ENCODE data around the gene ZMAT3.
"Not testable (repeated sequence)": the region's sequence is repeated elsewhere in the genome, so short reads cannot be mapped to it uniquely, and the experiment has no call there.

Gene ZMAT3

DNA sequence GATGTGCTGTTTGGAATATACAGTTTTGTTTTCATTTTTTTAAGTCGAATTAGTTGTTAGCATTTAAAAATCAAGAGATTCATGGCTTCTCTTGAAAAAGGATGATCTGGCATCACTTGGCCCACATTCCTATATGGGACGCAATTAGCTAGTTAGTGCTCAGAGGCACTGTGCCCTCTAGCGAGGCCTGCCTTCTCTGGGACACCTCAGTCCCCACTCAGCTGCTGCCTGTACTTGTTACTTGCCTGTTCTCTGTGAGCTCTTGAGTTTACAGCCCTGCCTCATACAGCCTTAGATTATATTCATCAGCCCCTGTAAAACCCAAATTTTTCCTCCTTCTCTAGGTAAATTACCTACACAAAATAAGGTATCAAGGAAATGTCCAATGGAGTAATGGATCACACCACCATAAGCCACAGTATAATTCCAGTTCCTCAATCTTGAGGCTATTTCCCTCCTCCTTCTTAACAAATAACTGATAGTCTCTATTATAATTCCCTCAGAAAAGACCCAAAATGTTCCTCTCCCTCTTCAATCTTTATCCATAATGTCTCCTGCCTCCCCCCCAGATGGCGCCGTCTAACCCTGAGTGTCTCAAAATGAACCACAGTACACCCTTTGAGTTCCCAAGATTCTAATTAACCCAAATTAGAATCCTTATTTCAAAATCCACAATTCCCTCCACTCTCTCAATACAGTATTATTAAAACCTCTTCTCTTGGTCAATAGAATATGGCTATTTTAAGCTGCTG is 2.7 kb downstream of the ZMAT3 start:
- DNase-seq: no peak

DNA sequence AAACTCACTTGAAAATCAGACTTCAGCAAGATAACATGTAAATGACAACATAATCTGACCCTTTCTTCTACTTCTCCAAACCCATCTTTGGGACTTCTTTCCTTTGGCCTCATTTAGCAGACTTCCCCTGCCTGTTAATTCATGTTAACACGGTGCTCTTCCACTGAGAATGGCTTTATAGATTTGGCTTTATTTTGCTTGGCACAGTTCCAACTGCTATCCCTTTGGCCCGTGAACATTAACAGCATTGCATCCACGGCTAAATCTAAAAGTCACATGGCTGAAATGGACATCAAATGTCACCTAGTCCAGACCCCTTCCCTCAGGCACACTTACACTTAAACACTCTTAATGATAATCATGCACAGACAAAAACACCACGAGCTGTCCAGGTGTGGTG is 3.8 kb downstream of the ZMAT3 start:
- no peak for DNase-seq

DNA sequence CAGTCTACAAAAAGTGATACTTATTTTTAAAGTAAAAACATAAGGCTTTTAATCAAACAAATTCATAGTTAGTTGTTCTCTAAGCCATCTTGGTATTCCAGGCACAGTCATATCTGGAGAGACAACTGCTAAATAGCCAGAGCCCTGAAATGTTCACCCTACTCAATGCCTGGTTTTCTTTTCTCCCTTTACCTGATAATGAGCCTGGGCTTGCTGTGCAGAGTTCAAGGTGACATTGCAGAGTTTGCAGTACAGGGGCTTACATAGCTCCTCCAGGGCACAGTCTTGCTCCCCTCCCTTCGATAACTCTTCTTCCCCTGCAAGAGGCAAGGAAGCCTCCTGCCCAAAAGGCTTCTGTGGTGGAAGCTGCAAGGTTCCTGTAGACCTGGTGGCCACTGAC is 4.3 kb downstream of the ZMAT3 start:
- DNase-seq: no peak

DNA sequence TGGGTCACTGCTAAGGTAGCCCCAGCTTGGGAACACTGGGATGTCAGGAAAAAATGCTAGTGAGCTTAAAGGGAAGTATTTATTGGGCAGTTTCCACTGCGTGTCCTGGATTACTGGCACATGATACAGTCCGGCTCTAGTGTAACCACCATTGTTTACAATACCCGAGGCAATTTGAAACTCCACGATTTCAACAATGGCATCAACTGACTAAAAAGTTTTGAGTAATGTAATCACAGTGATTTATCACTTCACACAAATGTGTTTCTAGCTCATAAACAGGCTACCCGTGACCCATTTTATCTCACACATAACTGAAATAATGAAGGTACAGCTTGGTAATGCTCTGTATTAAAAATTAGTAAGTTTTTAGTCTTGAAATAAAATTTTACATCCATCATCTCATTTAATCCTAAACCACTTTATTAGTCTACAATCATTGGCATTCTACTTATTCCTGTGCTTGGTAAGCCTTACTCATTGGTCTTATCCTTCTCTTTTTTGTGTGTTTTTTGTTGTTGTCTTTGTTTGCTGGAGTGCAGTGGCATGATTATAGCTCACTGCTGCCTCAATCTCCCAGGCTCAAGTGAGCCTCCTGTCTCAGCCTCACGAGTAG is 7.6 kb downstream of the ZMAT3 start:
- DNase-seq: no peak

DNA sequence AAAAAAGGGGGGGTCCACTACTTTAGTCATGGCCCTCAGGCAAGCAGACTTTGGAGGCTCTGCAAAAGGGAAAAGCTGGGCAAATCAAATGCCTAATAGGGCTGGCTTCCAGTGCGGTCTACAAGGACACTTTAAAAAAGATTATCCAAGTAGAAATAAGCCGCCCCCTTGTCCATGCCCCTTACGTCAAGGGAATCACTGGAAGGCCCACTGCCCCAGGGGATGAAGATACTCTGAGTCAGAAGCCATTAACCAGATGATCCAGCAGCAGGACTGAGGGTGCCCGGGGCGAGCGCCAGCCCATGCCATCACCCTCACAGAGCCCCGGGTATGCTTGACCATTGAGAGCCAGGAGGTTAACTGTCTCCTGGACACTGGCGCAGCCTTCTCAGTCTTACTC is 15.3 kb downstream of the ZMAT3 start:
- DNase-seq: no peak

DNA sequence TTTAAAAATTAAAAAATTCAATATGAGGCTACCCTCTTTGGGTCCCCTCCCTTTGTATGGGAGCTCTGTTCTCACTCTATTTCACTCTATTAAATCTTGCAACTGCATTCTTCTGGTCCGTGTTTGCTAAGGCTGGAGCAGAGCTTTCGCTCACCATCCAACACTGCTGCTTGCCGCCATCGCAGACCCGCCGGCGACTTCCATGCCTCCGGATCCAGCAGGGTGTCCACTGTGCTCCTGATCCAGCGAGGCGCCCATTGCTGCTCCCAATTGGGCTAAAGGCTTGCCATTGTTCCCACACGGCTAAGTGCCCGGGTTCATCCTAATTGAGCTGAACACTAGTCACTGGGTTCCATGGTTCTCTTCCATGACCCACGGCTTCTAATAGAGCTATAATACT is 17.0 kb downstream of the ZMAT3 start:
- not testable (repeated sequence) for DNase-seq

DNA sequence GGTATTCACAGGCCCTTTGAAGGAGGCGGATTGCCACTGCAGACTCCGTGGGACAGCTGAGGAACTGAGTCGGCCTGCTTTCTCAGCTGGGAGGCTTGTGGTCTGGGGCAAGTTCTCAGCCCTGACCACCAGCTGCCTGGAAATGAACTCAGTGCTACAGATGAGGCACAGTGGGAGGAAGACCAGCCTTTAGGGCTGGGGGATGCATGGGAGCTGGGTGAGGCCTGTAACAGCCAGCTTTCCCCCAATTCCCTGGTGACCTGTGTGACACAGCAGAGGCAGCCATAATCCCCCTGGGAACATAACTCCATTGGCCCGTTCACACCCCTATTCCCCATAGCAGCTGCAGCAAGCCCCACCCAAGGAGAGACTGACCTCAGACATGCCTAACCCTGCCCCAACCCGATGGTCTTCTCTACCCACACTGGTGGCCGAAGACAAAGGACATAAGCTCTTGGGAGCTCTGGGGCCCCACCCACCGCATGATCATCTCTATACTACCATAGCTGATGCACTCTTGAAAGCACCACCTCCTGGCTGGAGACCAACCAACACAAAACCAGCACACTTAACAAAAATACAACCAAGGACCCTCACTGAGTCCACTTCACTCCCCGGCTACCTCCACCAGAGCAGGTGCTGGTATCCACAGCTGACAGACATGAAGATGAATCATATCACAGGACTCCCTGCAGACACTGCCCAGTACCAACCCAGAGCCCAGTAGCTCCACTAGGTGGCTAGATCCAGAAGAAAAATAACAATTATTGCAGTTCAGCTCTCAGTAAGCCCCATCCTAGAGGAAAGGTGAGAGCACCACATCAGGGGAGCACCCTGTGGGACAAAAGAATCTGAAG is 24.9 kb downstream of the ZMAT3 start:
- no peak for DNase-seq

DNA sequence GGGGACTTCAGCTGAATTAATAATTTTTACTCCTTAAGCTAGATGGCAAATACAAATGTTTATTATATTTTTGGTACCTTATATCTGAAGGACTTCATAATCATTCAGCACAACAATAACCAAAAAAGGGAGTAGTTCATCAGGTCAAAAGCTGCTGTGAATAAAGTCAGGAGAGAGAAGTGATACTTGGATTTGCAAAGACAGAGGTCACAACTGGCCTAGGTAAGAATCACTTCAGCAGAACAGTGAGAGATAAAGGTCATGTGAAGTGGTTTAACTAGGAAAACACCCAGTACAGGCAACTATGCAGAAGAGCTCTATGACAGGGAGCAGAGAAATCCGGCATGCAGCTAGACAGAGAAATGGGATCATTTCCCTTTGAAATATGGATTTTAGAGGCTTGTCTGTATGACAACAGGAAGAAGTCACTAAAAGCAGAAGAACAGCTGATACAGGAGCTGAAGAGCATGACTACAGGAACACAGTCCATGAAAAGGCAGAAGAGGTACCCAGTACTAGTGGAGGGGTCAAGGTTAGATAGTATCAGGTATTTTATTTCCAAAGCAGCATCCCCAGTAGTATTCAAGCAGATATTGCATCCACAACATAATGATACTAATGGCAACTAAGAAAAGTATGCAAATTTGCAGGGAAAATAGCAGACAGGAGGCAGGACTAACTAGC is 25.7 kb downstream of the ZMAT3 start:
- DNase-seq: no peak

DNA sequence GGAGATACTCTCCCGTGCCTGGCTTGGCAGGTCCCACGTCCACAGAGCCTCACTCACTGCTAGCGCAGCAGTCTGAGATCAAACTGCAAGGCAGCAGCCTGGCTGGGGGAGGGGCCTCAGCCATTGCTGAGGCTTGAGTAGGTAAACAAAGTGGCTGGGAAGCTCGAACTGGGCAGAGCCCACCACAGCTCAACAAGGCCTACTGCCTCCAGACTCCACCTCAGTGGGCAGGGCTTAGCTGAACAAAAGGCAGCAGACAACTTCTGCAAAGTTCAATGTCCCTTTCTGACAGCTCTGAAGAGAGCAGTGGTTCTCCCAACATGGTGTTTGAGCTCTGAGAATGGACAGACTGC is 32.7 kb downstream of the ZMAT3 start:
- DNase-seq: not testable (repeated sequence)

DNA sequence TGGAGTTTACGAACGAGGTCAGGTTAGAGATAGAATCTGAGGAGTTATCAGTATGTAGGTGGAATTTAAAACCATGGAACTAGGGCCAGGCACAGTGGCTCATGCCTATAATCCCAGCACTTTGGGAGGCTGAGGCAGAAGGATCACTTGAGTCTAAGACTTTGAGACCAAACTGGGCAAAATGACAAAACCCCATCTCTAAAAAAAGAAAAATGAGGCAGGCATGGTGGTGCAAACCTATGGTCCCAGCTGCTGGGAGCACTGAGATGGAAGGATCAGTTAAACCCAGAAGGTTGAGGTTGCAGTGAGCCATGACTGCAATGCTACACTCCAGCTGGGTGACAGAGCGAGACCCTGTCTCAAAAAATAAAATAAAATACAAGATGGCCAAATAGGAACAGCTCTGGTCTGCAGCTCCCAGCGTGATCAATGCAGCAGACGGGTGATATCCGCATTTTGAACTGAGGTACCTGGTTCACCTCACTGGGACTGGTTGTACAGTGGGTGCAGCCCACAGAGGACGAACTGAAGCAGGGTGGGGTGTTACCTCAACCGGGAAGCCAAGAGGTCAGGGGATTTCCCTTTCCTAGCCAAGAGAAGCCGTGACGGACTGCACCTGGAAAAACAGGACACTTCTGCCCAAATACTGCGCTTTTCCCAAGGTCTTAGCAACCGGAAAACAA is 33.3 kb downstream of the ZMAT3 start:
- no peak for DNase-seq

DNA sequence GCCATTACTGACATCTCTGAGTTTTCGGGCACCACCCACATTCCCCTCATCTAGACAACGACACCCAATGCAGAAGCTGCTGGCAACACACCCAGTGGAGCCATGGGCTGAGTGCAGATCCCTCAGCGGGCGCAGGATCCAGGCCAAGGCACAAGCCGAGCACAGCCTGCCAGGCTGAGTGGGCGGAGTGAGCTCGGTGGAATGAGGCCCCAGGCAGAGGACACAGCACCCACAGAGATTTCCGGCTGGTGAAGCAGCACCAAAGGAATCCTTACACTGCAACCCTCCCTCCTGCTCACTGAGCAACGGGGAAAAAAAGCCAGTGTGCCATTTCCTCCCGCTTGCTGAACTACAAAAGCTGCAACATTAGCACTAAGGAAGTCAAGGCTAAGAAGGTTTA is 34.3 kb downstream of the ZMAT3 start:
- DNase-seq: no peak

DNA sequence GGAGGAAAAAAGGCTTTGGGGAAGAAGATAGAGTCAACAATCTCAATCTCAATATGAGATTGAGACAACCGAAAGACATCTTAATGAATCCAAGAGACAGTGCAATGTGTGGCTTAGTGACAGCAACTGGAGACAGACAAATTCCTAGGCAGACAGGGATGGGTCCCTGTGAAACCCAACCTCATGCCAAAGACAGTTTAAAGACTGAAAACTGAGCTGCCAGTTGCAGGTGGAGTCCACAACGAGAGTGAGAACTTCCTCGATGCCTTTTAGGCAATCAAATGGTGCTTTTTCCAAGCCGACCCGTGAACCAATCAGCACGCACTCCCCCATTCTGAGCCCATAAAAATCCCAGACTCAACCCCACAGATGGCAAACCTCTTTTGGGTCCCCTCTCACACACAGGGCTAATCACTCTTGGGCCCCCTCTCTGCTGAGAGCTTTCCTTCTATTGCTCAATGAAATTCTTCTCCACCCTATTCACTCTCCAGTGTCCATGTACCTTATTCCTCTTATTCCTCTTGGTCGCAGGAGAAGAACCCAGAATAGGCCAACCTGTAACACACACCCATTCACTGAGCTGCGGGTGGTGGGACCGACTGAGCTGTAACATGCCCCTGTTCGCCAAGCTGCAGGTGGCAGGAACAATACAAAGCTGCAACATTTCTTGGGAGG is 34.8 kb downstream of the ZMAT3 start:
- DNase-seq: no peak

DNA sequence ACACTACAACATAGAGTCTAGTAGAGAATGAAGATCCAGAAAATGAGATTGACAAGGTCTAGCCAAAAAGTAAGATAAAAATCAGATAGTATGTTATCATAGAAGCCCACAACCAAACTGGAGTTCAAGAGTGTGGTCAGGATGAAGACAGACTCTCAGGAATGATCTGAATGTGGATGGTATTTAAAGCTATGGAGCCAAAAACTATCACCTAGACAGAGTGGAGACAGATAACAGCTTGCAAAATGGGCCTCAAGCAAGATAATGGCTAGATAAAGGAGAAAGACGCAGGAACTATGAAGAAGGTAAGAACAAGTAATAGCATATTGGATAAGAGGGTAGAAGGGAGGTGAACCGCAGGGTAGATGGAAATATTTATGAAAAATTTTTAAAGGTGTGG is 35.4 kb downstream of the ZMAT3 start:
- no peak for DNase-seq

DNA sequence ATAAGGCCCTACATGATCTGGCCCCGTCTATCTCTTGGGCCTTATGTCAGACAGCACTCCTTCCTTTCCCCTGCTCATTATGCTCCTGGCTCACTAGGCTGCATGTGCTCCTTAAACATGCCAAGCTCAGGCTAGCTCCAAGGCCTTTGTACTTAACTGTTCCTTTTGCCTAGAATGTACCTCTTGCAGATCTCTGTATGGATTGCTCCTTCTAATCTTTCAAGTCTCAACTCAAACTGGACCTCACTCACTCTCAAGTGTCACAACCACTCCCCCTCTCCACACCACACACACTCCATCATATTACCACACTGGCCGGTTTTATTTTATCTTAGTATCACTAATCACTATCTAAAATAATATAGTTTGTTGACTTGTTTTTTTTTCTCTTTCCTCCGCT is 36.4 kb downstream of the ZMAT3 start:
- no peak for DNase-seq

DNA sequence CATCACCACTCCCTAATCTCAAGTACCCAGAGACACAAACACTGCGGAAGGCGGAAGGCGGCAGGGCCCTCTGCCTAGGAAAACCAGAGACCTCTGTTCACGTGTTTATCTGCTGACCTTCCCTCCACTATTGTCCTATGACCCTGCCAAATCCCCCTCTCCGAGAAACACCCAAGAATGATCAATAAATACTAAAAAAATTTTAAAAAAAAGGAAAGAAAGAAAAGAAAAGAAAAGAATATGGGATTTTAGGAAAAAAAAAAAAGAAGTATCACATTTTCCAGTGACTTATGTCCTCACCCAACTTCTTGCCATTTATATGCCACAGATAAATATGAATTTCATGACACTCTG is 38.3 kb downstream of the ZMAT3 start:
- DNase-seq: not testable (repeated sequence)

DNA sequence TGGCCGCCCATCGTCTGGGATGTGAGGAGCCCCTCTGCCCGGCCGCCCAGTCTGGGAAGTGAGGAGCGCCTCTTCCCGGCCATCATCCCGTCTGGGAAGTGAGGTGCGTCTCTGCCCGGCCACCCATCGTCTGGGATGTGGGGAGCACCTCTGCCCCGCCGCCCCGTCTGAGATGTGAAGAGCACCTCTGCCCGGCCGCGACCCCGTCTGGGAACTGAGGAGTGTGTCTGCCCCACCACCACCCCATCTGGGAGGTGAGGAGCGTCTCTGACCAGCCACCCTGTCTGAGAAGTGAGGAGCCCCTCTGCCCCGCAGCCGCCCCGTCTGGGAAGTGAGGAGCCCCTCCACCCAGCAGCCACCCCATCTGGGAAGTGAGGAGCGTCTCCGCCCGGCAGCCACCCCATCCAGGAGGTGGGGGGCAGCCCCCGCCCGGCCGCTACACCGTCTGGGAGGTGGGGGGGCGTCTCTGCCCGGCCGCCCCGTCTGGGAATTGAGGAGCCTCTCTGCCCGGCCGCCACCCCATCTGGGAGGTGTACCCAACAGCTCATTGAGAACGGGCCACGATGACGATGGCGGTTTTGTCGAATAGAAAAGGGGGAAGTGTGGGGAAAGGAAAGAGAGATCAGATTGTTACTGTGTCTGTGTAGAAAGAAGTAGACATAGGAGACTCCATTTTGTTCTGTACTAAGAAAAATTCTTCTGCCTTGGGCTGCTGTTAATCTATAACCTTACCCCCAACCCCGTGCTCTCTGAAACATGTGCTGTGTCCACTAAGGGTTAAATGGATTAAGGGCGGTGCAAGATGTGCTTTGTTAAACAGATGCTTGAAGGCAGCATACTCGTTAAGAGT is 38.9 kb downstream of the ZMAT3 start:
- DNase-seq: not testable (repeated sequence)

DNA sequence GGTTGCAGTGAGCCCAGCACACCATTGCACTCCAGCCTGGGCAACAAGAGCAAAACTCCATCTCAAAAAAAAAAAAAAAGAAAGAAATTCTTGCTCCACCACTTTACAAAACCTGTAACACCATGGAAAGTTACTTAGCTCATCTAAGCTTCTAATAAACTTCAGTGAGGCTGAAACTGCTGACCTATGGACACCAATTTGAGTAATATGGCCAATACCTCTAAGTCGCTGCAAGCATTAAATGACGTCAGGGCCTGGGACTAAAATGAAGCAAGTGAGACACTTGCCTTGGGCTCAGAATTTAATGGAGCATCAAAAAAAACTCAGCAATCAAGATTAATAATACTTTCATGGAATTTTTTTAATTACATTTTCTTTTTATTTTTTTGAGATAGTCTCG is 42.5 kb downstream of the ZMAT3 start:
- no peak for DNase-seq

DNA sequence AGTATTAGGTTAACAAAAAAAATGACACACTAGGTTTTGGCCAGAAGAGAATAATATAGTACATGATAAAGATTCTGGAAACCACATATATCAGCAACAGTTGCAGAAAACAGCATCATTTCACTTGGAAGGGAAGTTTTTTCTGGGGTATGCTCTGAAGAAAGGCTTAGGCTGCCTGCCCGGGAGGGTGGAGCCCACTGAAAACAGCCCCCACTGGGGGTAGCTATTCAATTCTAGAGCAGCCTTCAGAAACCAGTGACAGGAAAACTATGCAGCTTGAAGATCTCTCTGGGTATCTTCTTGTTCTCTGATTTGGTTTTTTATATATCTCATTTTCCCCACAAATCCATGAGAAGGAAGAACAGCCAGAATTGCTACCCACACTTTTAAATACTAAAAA is 43.2 kb downstream of the ZMAT3 start:
- no peak for DNase-seq

DNA sequence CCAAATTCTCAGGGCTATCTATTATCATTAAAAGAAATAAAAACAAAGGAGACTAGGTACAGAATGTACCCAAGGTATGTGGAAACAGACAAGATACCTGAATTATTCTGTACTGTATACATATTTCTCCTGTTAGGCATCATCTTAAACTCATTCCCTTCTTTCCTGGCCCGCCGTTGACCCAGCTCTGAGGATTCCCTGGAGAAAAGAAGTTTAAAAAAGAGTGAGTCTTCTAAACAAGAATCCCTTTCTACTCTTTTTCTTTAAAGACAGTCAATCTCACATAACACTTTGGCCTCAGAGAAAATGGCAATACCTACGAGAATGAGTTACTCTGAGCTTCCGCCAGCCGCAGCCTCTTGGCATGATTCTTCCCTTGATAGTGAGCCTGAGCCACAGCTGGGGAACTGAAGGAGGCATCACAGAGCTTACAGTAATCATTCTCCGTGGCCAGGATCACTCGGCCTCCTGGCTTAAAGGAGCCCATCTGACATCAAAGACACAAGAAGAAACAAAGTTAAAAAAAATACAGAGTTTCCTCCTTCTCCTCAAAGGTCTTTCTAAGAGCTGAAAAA is 44.2 kb downstream of the ZMAT3 start:
- DNase-seq: no peak

DNA sequence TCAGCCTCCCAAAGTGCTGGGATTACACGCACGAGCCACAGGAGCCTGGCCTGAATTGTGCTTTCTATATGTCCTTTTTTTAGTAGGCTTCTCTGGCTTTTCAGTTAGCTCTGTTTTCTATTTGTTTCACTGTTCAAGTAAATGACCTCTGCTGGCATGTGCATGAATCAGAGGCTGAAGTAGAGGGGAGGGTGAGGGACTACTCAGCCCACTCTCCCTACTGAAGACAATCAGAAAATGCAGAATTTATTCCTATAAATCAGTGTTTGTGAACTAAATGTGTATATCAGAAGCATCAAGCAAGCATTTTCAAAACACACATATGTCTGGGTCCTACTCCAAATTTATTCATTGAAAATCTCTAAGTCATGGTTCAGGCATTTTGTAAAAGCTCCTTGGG is 45.0 kb downstream of the ZMAT3 start:
- no peak for DNase-seq

All from DMS 273 treated with DMSO at 0.1 percent for 48 hours (cell line).